Colonic mucosa (tissue), 4 donors: ENCODE measurements around the gene RAD21L1. TPM values are rescaled to one million over a fixed set of nuclear protein-coding genes. Genes with fewer than 3 reads are reported as not detected.

Experiments
- DNase-seq: peaks from one replicate; pipeline ENCODE4 v3.0.0-alpha.2; 2020
- H3K27ac ChIP-seq: fragments of 200-600 bp; one replicate; pipeline ENCODE4 v1.8.0; 2021
- H3K27me3 ChIP-seq: fragments of 200-600 bp; one replicate; pipeline ENCODE4 v1.8.0; 2021
- H3K36me3 ChIP-seq: fragments of 200-600 bp; one replicate; pipeline ENCODE4 v1.8.0; 2021
- H3K4me1 ChIP-seq: fragments of 200-600 bp; one replicate; pipeline ENCODE4 v1.8.0; 2021; ENCODE audit warnings: mild to moderate bottlenecking
- H3K4me3 ChIP-seq: fragments of 200-600 bp; one replicate; pipeline ENCODE4 v1.8.0; 2021
- H3K9ac ChIP-seq, 2 donors: one replicate each; pipeline ENCODE4 v1.7.0; 2013; ENCODE audit warnings: control low read depth in 2 of 2, low read depth in 2 of 2, low read length in 2 of 2
- H3K9me3 ChIP-seq: fragments of 200-600 bp; one replicate; pipeline ENCODE4 v1.8.0; 2021
- intact Hi-C: fragments of 100-400 bp; cut with DNase I; formaldehyde crosslinking; loops from one replicate; pipeline ENCODE4 v1.14.1; 2022
- total RNA-seq, 2 donors: library from RNA; stranded (reverse); fragmentation: NEBNext Ultra II Directional in 1 of 2; extraction: Animal tissue kit (Norgen Biotek cat#: 25700) in 1 of 2; gene quantifications; one replicate each; pipeline ENCODE4 v1.2.1, GENCODE V29; 2021
- TF ChIP-seq, protein P1 (sequence below): fragments of 200-600 bp; IDR thresholded peaks from one replicate; pipeline ENCODE4 v1.8.0; 2022; ENCODE audit warnings: antibody characterized with exemption, mild to moderate bottlenecking
- donor health status: healthy.
- donor health status: DM: no; HTN: no; CAD: no.
- donor health status: DM: no; HTN: no; CAD: no.

RAD21L1 gene
- total RNA-seq, 2 donors from 2014 or later, result not detected

DNA sequence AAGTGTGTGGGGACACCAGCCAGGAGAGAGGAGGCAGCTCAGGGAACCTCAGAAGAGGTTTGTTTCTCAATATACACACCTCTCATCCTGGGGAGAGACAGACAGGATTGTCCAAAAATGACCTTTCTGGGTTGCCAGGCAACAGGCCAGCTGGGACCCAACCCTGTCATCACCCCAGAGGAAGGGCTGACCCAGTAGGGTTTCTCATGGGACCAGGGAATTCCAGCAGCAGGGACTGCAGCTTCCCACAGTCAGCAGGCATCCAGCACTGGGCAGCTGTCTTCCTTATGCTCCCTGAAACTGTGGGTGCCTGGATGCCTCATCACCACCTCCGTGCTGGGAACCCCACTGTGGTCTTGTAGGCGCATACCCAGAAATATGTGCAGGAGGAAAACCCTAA lies 21.3 kb upstream of the RAD21L1 start:
- no peaks in the 10 kb centered on the region for H3K4me1 ChIP-seq
- no peaks in the 10 kb centered on the region for H3K36me3 ChIP-seq
- H3K9me3 ChIP-seq, result no peaks in the 10 kb centered on the region
- no peak overlapping the region for H3K27ac ChIP-seq
- TF ChIP-seq, protein P1, sequence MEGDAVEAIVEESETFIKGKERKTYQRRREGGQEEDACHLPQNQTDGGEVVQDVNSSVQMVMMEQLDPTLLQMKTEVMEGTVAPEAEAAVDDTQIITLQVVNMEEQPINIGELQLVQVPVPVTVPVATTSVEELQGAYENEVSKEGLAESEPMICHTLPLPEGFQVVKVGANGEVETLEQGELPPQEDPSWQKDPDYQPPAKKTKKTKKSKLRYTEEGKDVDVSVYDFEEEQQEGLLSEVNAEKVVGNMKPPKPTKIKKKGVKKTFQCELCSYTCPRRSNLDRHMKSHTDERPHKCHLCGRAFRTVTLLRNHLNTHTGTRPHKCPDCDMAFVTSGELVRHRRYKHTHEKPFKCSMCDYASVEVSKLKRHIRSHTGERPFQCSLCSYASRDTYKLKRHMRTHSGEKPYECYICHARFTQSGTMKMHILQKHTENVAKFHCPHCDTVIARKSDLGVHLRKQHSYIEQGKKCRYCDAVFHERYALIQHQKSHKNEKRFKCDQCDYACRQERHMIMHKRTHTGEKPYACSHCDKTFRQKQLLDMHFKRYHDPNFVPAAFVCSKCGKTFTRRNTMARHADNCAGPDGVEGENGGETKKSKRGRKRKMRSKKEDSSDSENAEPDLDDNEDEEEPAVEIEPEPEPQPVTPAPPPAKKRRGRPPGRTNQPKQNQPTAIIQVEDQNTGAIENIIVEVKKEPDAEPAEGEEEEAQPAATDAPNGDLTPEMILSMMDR, result no peak
- intact Hi-C loops, result no loop called here
- H3K9ac ChIP-seq, result no peak overlapping the region
- H3K27me3 ChIP-seq, result no peaks in the 10 kb centered on the region
- no peak overlapping the region for H3K4me3 ChIP-seq
- no peak for DNase-seq

DNA sequence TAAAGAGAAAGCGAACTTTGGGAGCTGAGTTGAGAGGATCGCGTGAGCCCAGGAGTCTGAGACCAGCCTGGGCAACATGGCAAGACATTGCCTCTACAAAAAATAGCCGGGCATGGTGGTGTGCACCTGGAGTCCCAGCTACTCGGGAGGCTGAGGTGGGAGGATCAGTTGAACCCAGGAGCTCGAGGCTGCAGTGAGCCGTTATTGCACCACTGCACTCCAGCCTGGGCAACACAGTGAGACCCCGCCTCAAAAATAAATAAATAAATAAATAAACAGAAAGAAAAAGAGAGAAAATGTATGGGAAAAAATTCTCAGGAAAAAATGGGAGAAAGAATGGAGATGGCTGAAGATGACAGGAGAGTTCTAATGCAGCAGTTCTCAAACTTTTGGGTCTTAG lies 20.0 kb upstream of the RAD21L1 start:
- H3K27me3 ChIP-seq, result no peaks in the 10 kb centered on the region
- H3K36me3 ChIP-seq, result no peaks in the 10 kb centered on the region
- TF ChIP-seq, protein P1, result no peak
- no peak overlapping the region for H3K9ac ChIP-seq
- no peak for DNase-seq
- intact Hi-C loops, result no loop called here
- no peaks in the 10 kb centered on the region for H3K9me3 ChIP-seq
- H3K4me3 ChIP-seq, result no peak overlapping the region
- H3K27ac ChIP-seq, result no peak overlapping the region
- H3K4me1 ChIP-seq, result no peaks in the 10 kb centered on the region

DNA sequence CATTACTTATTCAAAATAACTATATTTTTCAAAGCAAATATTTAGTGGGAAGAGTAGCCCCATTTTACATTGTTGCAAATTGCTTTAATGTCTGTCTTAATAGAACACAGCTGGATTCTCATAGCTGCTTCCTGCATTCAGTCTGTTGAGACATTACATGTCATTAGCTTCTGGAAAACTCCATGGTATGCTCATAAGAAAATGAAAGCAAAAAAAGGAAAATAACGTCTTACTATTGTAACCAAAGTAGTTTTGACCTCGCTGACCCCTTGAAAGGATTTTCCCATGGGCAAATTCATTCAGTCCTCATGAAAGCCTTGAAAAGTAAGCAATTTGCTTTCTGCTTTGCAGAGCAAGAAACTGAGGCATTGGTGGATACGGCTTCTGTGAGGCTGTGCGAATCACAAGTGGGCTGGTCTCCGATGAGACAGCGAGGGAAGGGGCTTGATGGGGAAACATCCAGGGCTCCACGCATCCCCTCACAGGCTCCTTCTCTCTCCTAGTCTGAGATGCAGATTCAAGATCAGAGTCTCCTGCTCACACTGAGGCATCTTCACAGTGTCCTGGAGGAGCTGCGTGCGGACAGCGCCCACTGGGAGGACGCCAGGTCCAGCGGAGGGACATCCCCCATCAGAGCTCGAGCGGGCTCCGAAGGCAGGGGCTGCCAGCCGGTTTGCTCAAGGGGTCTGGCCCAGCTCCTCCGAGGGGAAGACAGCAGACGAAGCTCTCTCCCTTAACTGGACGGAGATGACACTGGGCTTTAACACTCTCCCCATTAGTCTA lies 19.3 kb upstream of the RAD21L1 start:
- Histone ChIP-seq H3K36me3 (no peaks in the 10 kb centered on the region), H3K9ac (no peak overlapping the region), H3K27ac (no peak overlapping the region), H3K4me3 (no peak overlapping the region), H3K27me3 (no peaks in the 10 kb centered on the region), H3K4me1 (no peaks in the 10 kb centered on the region), H3K9me3 (no peaks in the 10 kb centered on the region)
- intact Hi-C loops, result no loop called here
- DNase-seq, result no peak
- TF ChIP-seq, protein P1, result no peak

DNA sequence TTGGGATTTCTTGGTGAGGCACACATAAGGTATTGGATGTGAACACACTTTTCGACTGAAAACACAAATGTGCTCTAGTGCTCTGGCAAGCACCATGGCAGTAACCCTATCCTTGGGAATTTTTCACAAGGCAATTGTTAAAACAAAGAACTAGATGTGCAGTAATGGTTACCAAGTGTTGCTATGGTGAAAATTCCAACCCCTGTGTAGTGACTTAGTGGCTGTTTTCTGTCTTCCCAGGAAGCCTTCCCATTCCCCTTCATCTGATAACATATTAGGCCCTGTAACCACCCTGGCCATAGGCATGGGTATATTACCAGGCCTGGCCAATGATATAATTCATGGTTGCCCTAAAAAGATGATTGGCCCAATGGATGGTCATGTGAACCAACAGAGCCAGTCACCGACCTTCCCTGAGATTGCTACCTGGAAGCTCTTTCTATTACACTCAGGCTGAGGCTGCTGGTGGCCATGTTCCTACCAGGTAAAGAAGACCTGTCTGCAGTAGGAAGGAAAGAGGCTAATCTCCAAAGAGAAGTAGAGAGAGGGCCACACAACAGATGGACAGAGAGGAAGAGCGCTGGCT lies 18.5 kb upstream of the RAD21L1 start:
- TF ChIP-seq, protein P1, result no peak
- intact Hi-C loops, result no loop called here
- no peak overlapping the region for H3K9ac ChIP-seq

DNA sequence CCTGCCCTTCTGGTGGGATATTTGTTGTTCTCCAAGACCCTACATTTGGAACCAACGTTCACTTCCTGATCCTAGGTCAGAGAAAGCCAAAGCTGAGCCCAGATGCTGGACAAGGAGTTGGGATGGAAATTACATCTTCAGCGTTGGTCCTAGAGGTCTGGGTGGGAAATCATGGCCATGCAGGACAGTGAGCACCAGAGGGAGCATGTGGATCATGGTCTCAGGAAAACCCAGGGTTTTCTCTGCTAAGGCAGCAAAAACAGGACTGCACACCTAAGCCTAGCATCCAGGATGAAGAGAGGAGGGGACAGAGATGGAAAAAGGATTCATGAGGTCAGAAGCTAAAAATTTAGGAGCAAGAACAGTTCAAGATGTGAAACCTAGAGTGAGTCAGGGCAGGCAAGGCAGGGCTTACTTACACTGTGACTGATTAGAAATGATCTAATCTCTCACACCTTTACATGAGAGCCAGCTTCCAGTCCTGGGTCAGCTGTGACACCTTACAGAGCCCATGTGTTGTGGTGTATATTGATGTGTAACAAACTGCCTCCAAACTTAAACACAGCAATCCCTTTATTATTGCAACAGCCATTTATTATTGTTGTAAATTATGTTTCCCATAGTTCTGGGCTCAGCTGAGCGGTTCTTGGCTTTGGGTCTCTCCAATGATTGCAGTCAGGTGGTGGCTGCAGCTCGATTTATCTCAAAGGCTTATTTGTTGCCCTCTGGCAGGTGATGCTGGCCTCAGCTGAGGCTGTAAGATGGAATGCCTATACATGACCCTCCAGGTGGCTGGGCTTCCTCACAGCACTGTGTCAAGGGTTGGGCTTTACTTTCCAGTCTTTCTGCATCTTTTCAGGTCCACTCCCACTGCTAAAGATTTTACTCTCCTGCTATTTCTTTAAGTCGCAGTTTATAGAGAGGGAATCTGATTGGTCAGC lies 16.1 kb upstream of the RAD21L1 start:
- Histone ChIP-seq H3K27me3 (no peaks in the 10 kb centered on the region), H3K36me3 (no peaks in the 10 kb centered on the region), H3K4me3 (no peak overlapping the region), H3K4me1 (no peaks in the 10 kb centered on the region), H3K9me3 (no peaks in the 10 kb centered on the region), H3K27ac (no peak overlapping the region), H3K9ac (no peak overlapping the region)
- intact Hi-C loops, result loop anchor here (5.0 kb wide), 1 partner anchor 392 kb away; no protein-coding TSS in a partner anchor
- DNase-seq, result no peak
- TF ChIP-seq, protein P1, result no peak

More for the DNA sequence above, 18.5 kb upstream of the RAD21L1 start:
- no peaks in the 10 kb centered on the region for H3K36me3 ChIP-seq
- H3K27ac ChIP-seq, result no peak overlapping the region
- H3K4me1 ChIP-seq, result no peaks in the 10 kb centered on the region
- no peak overlapping the region for H3K4me3 ChIP-seq
- no peak for DNase-seq
- no peaks in the 10 kb centered on the region for H3K27me3 ChIP-seq
- no peaks in the 10 kb centered on the region for H3K9me3 ChIP-seq
